HG03045 (cell line): ENCODE results near the gene NUDC.

Experiments used
- ATAC-seq: cut with Tn5 transposase; IDR thresholded peaks from one replicate; pipeline ENCODE4 v1.9.1; 2021; ENCODE audit warnings: mild to moderate bottlenecking, moderate library complexity; ENCODE audit not compliant: unreplicated experiment

NUDC gene

GRCh38 chr1:26950602-26951001, 29.1 kb downstream of the NUDC start:
- no peak for ATAC-seq

GRCh38 chr1:26951216-26951615, 29.7 kb downstream of the NUDC start:
- no peak for ATAC-seq

GRCh38 chr1:26951821-26952497, 30.4 kb downstream of the NUDC start:
- ATAC-seq, result no peak

DNA sequence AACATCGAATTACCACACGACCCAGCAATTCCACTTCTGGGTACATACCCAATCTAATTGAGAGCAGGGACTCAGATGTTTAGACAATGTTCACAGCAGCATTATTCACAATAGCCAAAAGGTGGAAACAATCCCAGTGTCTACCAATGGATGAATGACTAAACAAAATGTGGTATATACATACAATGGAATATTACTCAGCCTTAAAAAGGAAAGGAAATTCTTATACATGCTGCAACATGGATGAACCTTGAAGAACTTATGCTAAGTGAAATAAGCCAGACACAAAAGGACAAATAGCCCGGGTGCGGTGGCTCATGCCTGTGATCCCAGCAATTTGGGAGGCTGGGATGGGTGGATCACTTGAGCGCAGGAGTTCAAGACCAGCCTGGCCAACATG, 31.8 kb downstream of the NUDC start:
- ATAC-seq, result no peak

GRCh38 chr1:26956321-26956720, 34.8 kb downstream of the NUDC start:
- no peak for ATAC-seq

- ATAC-seq, result no peak
Measured at GRCh38 chr1:26957306-26957705, 35.8 kb downstream of the NUDC start.

- no peak for ATAC-seq
Measured at GRCh38 chr1:26959270-26959669, 37.7 kb downstream of the NUDC start.

DNA sequence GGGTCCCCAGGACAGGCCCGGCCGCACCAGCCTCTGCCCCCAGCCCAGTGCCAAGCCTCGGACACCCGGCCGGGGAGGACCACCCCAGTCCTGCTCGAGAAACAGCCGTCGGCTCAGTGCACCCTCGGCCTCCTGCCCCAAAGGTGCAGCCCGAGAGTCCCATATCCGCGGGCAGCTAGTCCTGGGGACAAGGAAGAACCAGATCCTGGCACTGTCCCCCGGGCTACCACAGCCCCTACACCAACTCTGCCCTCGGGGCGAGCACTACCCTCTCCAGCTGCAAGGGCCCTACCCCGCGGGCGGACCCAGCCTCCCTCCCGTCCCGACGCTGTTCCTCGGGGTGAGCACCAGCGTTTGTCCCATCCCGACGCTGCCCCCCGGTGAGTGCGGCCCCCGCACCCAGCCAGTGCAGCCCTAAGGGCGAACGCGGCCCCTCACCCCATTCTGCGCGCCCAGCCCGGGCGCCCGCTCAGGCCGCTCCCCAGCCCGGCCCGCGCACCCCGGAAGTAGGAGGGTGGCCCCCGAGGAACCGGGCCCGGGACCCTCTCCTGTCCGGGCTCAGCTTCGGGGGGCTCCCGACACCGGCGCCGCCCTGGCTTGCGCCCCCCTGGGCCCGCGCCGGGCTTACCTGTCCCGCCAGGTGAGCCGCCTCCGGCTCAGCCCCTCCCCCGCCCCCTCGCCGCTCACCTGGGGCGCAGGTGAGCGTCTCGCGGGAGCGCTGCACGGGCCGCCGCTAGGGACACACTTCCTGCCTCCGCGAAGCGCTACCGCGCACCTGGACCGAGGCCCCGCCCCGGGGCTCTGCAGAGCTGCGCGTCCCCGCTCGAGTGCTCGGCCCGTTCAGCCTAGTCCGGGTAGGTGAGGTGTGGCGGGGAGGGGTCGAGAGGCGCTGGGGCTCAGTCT, 38.4 kb downstream of the NUDC start, which contains the start of gene KDF1:
KDF1 (minus strand) TSS at position 747 of the 903 bp plus-strand sequence. CDS start 8,088 bp downstream, outside the sequence.
- no peak for ATAC-seq

DNA sequence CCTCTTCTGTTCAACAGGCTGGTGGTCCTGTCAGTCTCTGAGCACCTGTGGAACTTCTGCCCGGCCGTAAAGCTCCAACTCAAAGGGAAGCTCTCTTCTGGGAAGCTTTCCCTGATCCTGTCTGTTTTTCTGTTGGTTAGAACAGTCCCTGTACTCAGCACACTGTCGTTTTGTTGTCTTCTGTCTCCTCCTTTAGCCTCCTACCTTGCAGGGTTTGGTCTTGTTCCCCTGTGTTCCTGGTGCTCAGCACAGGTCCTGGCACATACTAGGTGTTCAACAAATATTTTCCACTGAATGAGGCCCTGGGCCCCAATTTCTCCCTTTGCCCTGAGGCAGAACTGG, 39.1 kb downstream of the NUDC start:
- ATAC-seq, result no peak

- ATAC-seq, result no peak
Measured at GRCh38 chr1:26961826-26962225, 40.3 kb downstream of the NUDC start.

GRCh38 chr1:26965213-26965612, 43.7 kb downstream of the NUDC start:
- no peak for ATAC-seq

- ATAC-seq, result no peak
Measured at GRCh38 chr1:26965628-26966027, 44.1 kb downstream of the NUDC start.

GRCh38 chr1:26970810-26971209, 49.3 kb downstream of the NUDC start:
- no peak for ATAC-seq

GRCh38 chr1:26971590-26971989, 50.0 kb downstream of the NUDC start:
- ATAC-seq, result no peak

DNA sequence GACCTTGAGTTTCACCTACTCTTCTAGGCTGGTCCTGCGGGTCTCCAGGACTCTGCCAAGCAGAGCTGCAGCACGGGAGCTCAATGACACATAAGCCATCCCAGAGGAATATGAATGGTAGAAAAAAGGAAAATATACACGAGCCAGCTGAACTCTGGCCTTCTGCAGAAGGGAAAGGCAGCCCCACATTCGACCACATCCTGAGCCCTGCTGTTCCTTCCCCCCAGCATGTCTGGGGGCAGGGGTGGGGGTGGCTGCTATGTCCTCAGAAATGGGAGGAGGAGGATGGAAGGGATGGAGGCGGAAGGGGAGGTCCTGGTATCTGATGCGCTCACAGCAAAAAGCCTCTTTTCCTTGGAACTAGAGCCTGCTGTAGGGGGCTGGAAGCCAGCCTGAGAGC, 50.8 kb downstream of the NUDC start:
- no peak for ATAC-seq

- ATAC-seq, result no peak
Measured at GRCh38 chr1:26972821-26973220, 51.3 kb downstream of the NUDC start.

GRCh38 chr1:26976621-26977510, 55.3 kb downstream of the NUDC start:
- ATAC-seq, result no peak

GRCh38 chr1:26978901-26979300, 57.4 kb downstream of the NUDC start:
- no peak for ATAC-seq

- no peak for ATAC-seq
Measured at GRCh38 chr1:26981146-26981846, 59.8 kb downstream of the NUDC start.

- no peak for ATAC-seq
Measured at GRCh38 chr1:26983863-26984262, 62.3 kb downstream of the NUDC start.

DNA sequence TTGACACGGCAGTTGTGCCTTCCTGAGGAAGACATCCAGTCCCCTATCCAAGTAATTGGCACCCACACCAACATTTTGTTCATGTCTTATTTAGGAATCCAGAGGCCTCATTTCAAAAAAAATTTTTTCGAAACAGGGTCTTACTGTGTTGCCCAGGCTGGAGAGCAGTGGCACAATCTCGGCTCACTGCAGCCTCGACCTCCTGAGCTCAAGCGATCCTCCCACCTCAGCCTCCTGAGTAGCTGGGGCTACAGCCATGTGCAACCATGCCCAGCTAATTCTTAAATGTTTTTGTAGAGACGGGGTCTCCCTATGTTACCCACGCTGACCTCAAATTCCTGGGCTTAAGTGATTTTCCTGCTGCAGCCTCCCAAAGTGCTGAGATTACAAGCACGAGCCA, 62.7 kb downstream of the NUDC start:
- ATAC-seq, result no peak
